HG02642 (cell line): ENCODE measurements around the gene ARHGEF28.

Experiments used
- ATAC-seq: cut with Tn5 transposase; IDR thresholded peaks from one replicate; pipeline ENCODE4 v1.9.1; 2021; ENCODE audit warnings: mild to moderate bottlenecking; ENCODE audit not compliant: unreplicated experiment, poor library complexity

The ARHGEF28 gene

GRCh38 chr5:73947906-73948640, 322.1 kb downstream of the ARHGEF28 start:
- no peak for ATAC-seq

- ATAC-seq, result no peak
These were observed 322.7 kb downstream of the ARHGEF28 start for GRCh38 chr5:73948720-73949119.

GRCh38 chr5:73950441-73950873, 324.5 kb downstream of the ARHGEF28 start:
- ATAC-seq, result no peak

GRCh38 chr5:73950912-73951430, 325.0 kb downstream of the ARHGEF28 start:
- no peak for ATAC-seq

- ATAC-seq, result no peak
These were observed 326.9 kb downstream of the ARHGEF28 start for GRCh38 chr5:73952872-73953271.

- ATAC-seq, result no peak
These were observed 328.4 kb downstream of the ARHGEF28 start for GRCh38 chr5:73954381-73954780.

- no peak for ATAC-seq
These were observed 329.4 kb downstream of the ARHGEF28 start for GRCh38 chr5:73955271-73955846.

GRCh38 chr5:73957397-73958001, 331.5 kb downstream of the ARHGEF28 start:
- no peak for ATAC-seq

GRCh38 chr5:73958037-73958436, 332.0 kb downstream of the ARHGEF28 start:
- ATAC-seq, result no peak

- ATAC-seq, result peak; percentile 79
These were observed 334.0 kb downstream of the ARHGEF28 start for GRCh38 chr5:73960023-73960422.

- ATAC-seq, result no peak
These were observed 334.4 kb downstream of the ARHGEF28 start for GRCh38 chr5:73960426-73960825.

- no peak for ATAC-seq
These were observed 336.9 kb downstream of the ARHGEF28 start for GRCh38 chr5:73962801-73963425.

GRCh38 chr5:73964352-73964865, 338.4 kb downstream of the ARHGEF28 start:
- no peak for ATAC-seq

- ATAC-seq, result no peak
These were observed 340.5 kb downstream of the ARHGEF28 start for GRCh38 chr5:73966451-73966850.

- ATAC-seq, result no peak
These were observed 341.4 kb downstream of the ARHGEF28 start for GRCh38 chr5:73967347-73967746.

GRCh38 chr5:73968246-73968645, 342.2 kb downstream of the ARHGEF28 start:
- no peak for ATAC-seq

GRCh38 chr5:73968729-73969128, 342.7 kb downstream of the ARHGEF28 start:
- ATAC-seq, result no peak

GRCh38 chr5:73969195-73970036, 343.4 kb downstream of the ARHGEF28 start:
- ATAC-seq, result no peak

- ATAC-seq, result no peak
These were observed 345.3 kb downstream of the ARHGEF28 start for GRCh38 chr5:73971326-73971725.

GRCh38 chr5:73973135-73973534, 347.1 kb downstream of the ARHGEF28 start:
- ATAC-seq, result no peak
